ENCODE results near the gene TXNDC16. TPM values are rescaled to one million over a fixed set of nuclear protein-coding genes. Genes with fewer than 3 reads are reported as not detected.

Gene TXNDC16
- total RNA-seq, 4 donors from 2014 or later: 7.7 to 14.2 (median 8.0) TPM

GRCh38 chr14:52550661-52551060, 1.6 kb downstream of the TXNDC16 start:
- no peak for DNase-seq (ENCODE audit: low spot score in 2 of 2)
- peaks cover 30% of the 10 kb centered on the region for H3K4me1 ChIP-seq

GRCh38 chr14:52547526-52547925, 4.8 kb downstream of the TXNDC16 start:
- Histone ChIP-seq H3K27me3 (no peaks in the 10 kb centered on the region), H3K27ac (no peak overlapping the region), H3K36me3 (no peaks in the 10 kb centered on the region), H3K4me1 (peaks cover 16% of the 10 kb centered on the region), H3K9me3 (no peaks in the 10 kb centered on the region), H3K4me3 (no peak overlapping the region)
- no peak for DNase-seq (ENCODE audit: low spot score in 2 of 2)
- TF ChIP-seq CTCF (IDR thresholded peaks at IDR 0.05) (no peak), POLR2A (IDR thresholded peaks at IDR 0.05) (no peak), POLR2AphosphoS5 (IDR thresholded peaks at IDR 0.05) (no peak)
- WGBS: 92% methylated on average over 3 of the region's 3 CpGs

More at GRCh38 chr14:52550661-52551060, 1.6 kb downstream of the TXNDC16 start:
- Histone ChIP-seq H3K4me3 (peak overlapping the region; percentile 65), H3K36me3 (no peaks in the 10 kb centered on the region), H3K27ac (no peak overlapping the region), H3K9me3 (no peaks in the 10 kb centered on the region), H3K27me3 (no peaks in the 10 kb centered on the region)
- WGBS: 94% methylated on average over 3 of the region's 3 CpGs
- TF ChIP-seq EP300 (IDR thresholded peaks at IDR 0.05) (no peak), POLR2A (IDR thresholded peaks at IDR 0.05) (no peak), CTCF (IDR thresholded peaks at IDR 0.05) (no peak), POLR2AphosphoS5 (IDR thresholded peaks at IDR 0.05) (no peak)

- WGBS: 75% methylated on average over 2 of the region's 2 CpGs
- Histone ChIP-seq H3K27ac (no peak overlapping the region), H3K4me3 (no peak overlapping the region), H3K36me3 (no peaks in the 10 kb centered on the region), H3K9me3 (no peaks in the 10 kb centered on the region), H3K4me1 (peaks cover 16% of the 10 kb centered on the region), H3K27me3 (no peaks in the 10 kb centered on the region)
- DNase-seq (ENCODE audit: low spot score in 2 of 2): no peak
- TF ChIP-seq POLR2A (IDR thresholded peaks at IDR 0.05) (no peak), CTCF (IDR thresholded peaks at IDR 0.05) (no peak), POLR2AphosphoS5 (IDR thresholded peaks at IDR 0.05) (no peak), EP300 (IDR thresholded peaks at IDR 0.05) (no peak)
Measured at GRCh38 chr14:52547027-52547426, 5.3 kb downstream of the TXNDC16 start.

- TF ChIP-seq POLR2AphosphoS5 (IDR thresholded peaks at IDR 0.05): no peak
- TF ChIP-seq CTCF (IDR thresholded peaks at IDR 0.05): no peak
- no peak for TF ChIP-seq POLR2A (IDR thresholded peaks at IDR 0.05)
- TF ChIP-seq EP300 (IDR thresholded peaks at IDR 0.05): no peak
- H3K4me3 ChIP-seq: no peak overlapping the region
- no peaks in the 10 kb centered on the region for H3K36me3 ChIP-seq
- H3K27me3 ChIP-seq: no peaks in the 10 kb centered on the region
- 83% methylated on average over 4 of the region's 4 CpGs for WGBS
- no peaks in the 10 kb centered on the region for H3K9me3 ChIP-seq
- DNase-seq (ENCODE audit: low spot score in 2 of 2): no peak
- H3K4me1 ChIP-seq: peaks cover 13% of the 10 kb centered on the region
- H3K27ac ChIP-seq: no peak overlapping the region
Measured at GRCh38 chr14:52546318-52546670, 6.0 kb downstream of the TXNDC16 start.

GRCh38 chr14:52545584-52546317, 6.6 kb downstream of the TXNDC16 start:
- no peak overlapping the region for H3K27ac ChIP-seq
- WGBS: 87% methylated on average over 7 of the region's 7 CpGs
- H3K4me3 ChIP-seq: no peak overlapping the region
- TF ChIP-seq POLR2A (IDR thresholded peaks at IDR 0.05) (no peak), CTCF (IDR thresholded peaks at IDR 0.05) (no peak)
- H3K36me3 ChIP-seq: no peaks in the 10 kb centered on the region
- no peak for DNase-seq (ENCODE audit: low spot score in 2 of 2)
- H3K9me3 ChIP-seq: no peaks in the 10 kb centered on the region
- H3K4me1 ChIP-seq: peaks cover 7% of the 10 kb centered on the region
- H3K27me3 ChIP-seq: no peaks in the 10 kb centered on the region
